PFSK-1 (cell line): Measurements from ENCODE around the gene RPS27L.

ENCODE experiments used
- FOXP2 ChIP-seq: optimal IDR thresholded peaks from 2 replicates; pipeline ENCODE3; 2011; ENCODE audit warnings: borderline replicate concordance, control low read depth, inconsistent platforms; ENCODE audit not compliant: insufficient read depth; ENCODE audit errors: extremely low read length, extremely low read depth
- POLR2AphosphoS5 ChIP-seq: IDR thresholded peaks from 2 replicates; pipeline ENCODE4 v1.6.1; 2012; ENCODE audit warnings: low read depth, mild to moderate bottlenecking, control low read depth, low read length, moderate library complexity

DNA sequence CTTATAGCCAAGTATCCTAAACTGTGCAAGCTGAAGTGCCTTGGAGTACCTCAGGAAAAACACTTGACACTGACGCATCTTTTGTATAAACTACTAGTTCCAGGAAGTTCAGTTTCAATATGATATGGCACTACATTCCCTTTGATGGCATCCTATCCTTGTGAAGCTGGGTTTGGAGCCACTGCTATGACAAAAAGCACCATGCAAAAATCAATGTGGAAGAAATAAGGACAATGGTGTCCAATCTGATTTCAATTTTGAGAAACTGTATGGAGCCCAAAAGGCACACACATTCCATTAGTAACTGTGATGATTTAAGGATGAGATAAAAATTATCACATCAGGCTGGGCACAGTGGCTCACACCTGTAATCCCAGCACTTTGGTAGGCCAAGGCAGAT, 5.6 kb downstream of the RPS27L start:
- TF ChIP-seq POLR2AphosphoS5 (no peak), FOXP2 (no peak)
